Neural progenitor cell (in vitro differentiated cells): Measurements from ENCODE around the gene MYPOP. TPM values are rescaled to one million over a fixed set of nuclear protein-coding genes. Genes with fewer than 3 reads are reported as not detected.

Experiments used
- DNase-seq: peaks from one replicate; pipeline ENCODE4 v3.0.0-alpha.2; 2016; ENCODE audit warnings: low spot score
- H2AFZ ChIP-seq: fragments of 200-600 bp; sonication (generic); replicated peaks from 2 replicates; pipeline ENCODE4 v1.6.1; 2016; ENCODE audit warnings: antibody characterized with exemption
- H3F3A ChIP-seq: fragments of 200-600 bp; sonication (generic); 2 replicates; pipeline ENCODE4 v1.6.1; 2016; ENCODE audit warnings: antibody characterized with exemption, low read depth
- H3K27ac ChIP-seq: fragments of 200-600 bp; sonication (generic); 2 replicates; pipeline ENCODE4 v1.5.1; 2016; ENCODE audit warnings: mild to moderate bottlenecking
- H3K27me3 ChIP-seq: fragments of 200-600 bp; sonication (generic); 2 replicates; pipeline ENCODE4 v1.6.1; 2016; ENCODE audit warnings: mild to moderate bottlenecking, moderate library complexity
- H3K36me3 ChIP-seq: fragments of 200-600 bp; sonication (generic); 2 replicates; pipeline ENCODE4 v1.5.1; 2016
- H3K4me1 ChIP-seq: fragments of 200-600 bp; sonication (generic); 2 replicates; pipeline ENCODE4 v1.6.1; 2016; ENCODE audit warnings: mixed run types
- H3K4me2 ChIP-seq: fragments of 200-600 bp; sonication (generic); 2 replicates; pipeline ENCODE4 v1.6.1; 2016
- H3K4me3 ChIP-seq: fragments of 200-600 bp; sonication (generic); 2 replicates; pipeline ENCODE4 v1.5.1; 2016
- H3K79me2 ChIP-seq: fragments of 200-600 bp; sonication (generic); 2 replicates; pipeline ENCODE4 v1.6.1; 2016; ENCODE audit warnings: low read depth
- H3K9ac ChIP-seq: fragments of 200-600 bp; sonication (generic); 2 replicates; pipeline ENCODE4 v1.6.1; 2016
- H3K9me3 ChIP-seq: fragments of 200-600 bp; sonication (generic); 2 replicates; pipeline ENCODE4 v1.5.1; 2016; ENCODE audit warnings: low read depth
- H4K20me1 ChIP-seq: fragments of 200-600 bp; sonication (generic); 2 replicates; pipeline ENCODE4 v1.6.1; 2016; ENCODE audit warnings: low read depth
- H3K27ac Mint-ChIP-seq: 3 replicates; pipeline ENCODE4 v1.8.0; 2021; ENCODE audit warnings: mixed read lengths
- H3K27me3 Mint-ChIP-seq: 2 replicates; pipeline ENCODE4 v1.8.0; 2022; ENCODE audit warnings: low read depth, mild to moderate bottlenecking, inconsistent platforms, moderate library complexity, mixed read lengths; ENCODE audit not compliant: insufficient read depth
- H3K36me3 Mint-ChIP-seq: 3 replicates; pipeline ENCODE4 v1.8.0; 2021; ENCODE audit warnings: mixed read lengths
- H3K4me1 Mint-ChIP-seq: 3 replicates; pipeline ENCODE4 v1.8.0; 2021; ENCODE audit warnings: mixed read lengths
- H3K4me3 Mint-ChIP-seq: 3 replicates; pipeline ENCODE4 v1.8.0; 2021; ENCODE audit warnings: mild to moderate bottlenecking, moderate library complexity, mixed read lengths
- H3K9me3 Mint-ChIP-seq: 3 replicates; pipeline ENCODE4 v1.8.0; 2020; ENCODE audit warnings: mixed read lengths
- EZH2 ChIP-seq: fragments of 200-600 bp; sonication (generic); IDR thresholded peaks from 2 replicates; pipeline ENCODE4 v1.6.1; 2017; ENCODE audit warnings: antibody characterized with exemption, mild to moderate bottlenecking, moderate library complexity
- EZH2phosphoT487 ChIP-seq: fragments of 200-600 bp; sonication (generic); IDR thresholded peaks from 2 replicates; pipeline ENCODE4 v1.6.1; 2017; ENCODE audit warnings: antibody characterized with exemption
- total RNA-seq: library from RNA; depleted of rRNA; stranded (reverse); fragments of >200 nt; gene quantifications from 2 replicates; pipeline ENCODE4 v1.2.3, GENCODE V29; 2015; ENCODE audit warnings: low replicate concordance
- TF ChIP-seq, protein P1 (sequence below): fragments of 200-600 bp; sonication (generic); IDR thresholded peaks from 2 replicates; pipeline ENCODE4 v1.5.1; 2017; ENCODE audit warnings: antibody characterized with exemption, mild to moderate bottlenecking

The MYPOP gene
- total RNA-seq, 1 donor from 2014 or later: 0.07 TPM

DNA sequence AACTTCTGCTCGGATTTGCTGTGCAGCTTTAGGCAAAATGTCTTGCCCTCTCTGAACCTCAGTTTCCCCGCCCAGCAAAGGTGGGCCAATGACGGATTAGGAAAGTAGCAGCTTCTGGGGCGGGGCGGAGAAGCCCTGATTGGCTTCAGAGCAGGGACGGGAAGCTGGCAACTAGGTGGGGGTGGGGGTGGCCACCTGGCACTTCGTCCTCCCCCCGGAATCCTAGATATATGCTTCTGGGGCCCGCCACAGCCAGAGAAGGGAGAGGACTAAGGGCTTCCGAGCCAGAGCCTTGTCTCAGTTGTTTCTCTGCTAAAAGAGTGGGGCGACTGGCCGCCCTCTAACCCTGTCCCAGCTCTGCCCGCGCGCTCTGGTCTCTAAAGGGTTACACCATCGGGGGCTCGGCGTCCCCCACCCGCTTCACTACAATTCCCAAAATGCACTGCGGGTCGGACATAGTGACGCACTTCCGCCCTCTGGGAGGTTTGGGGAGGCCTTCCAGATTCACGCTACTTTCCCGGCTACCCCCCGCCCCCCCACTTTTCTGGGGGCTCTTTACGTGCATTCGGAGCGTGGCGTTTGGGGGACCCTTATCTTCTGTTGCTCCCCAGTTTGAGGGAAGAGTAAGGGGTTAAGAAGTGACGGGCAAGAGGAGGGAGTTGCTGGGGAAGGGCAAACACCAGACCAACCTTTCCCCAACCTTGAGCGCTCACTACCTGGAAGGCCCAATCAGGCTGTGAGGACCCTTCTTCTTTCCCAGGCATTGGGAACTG lies 15.8 kb downstream of the MYPOP start:
- H3K4me1 Mint-ChIP-seq: peaks cover 28% of the 10 kb centered on the region
- H3K4me3 Mint-ChIP-seq: peak overlapping the region; percentile 98

DNA sequence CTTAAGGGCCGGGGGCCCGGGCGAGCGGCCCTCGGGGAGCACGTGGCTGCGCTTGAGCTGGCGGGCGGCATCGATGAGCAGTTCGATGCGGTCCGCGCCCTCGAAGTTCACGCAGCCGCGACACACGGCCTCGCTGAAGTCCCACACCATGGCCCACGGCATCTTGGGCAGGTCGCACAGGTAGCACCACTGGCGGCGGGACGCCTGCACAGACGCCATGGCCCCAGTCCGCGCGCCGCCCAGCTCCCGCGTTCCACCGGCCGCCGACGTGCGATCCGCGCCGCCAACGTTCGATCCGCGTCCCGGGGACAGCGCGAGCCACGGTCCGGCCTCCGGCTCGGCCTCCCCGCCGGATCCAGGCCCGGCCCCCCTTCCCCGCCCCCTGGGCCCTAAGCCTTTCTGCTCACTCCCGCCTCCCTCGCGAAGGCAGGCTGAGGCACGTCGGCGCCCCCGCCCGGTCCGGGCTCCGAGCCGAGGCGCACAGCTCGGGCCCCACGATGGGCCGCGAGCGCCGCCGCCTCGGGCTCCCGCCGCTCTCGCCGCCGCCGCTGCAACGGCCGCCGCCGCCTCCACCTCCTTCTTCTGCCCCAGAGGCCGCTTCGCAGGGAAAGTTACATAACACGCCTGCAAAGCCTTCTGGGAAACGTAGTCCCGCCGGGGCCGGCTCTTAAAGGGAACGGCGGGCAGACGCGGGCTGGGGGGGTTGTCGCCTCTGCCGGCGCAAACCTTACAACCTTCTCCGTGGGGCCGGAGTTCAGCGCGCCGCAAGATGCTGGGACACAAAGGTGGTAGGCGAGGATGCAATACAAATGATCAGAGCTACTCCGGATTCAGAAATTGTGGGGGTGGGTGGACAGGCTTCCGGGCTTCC lies 16.6 kb downstream of the MYPOP start, which contains the start of gene IRF2BP1:
Gene IRF2BP1 (minus strand): TSS at position 586 of the 871 bp plus-strand sequence. CDS start 367 bp downstream, at position 219.
- Mint-ChIP-seq H3K4me3 (peak within 1 kb of the TSS; percentile 98), H3K27ac (peak within 1 kb of the TSS; percentile 97), H3K36me3 (peaks cover 8% of the 10 kb centered on the region), H3K27me3 (peaks cover 13% of the 10 kb centered on the region), H3K9me3 (no peaks in the 10 kb centered on the region), H3K4me1 (peaks cover 28% of the 10 kb centered on the region)
- no peaks in the 10 kb centered on the region for H3K27me3 ChIP-seq
- TF ChIP-seq, protein P1, sequence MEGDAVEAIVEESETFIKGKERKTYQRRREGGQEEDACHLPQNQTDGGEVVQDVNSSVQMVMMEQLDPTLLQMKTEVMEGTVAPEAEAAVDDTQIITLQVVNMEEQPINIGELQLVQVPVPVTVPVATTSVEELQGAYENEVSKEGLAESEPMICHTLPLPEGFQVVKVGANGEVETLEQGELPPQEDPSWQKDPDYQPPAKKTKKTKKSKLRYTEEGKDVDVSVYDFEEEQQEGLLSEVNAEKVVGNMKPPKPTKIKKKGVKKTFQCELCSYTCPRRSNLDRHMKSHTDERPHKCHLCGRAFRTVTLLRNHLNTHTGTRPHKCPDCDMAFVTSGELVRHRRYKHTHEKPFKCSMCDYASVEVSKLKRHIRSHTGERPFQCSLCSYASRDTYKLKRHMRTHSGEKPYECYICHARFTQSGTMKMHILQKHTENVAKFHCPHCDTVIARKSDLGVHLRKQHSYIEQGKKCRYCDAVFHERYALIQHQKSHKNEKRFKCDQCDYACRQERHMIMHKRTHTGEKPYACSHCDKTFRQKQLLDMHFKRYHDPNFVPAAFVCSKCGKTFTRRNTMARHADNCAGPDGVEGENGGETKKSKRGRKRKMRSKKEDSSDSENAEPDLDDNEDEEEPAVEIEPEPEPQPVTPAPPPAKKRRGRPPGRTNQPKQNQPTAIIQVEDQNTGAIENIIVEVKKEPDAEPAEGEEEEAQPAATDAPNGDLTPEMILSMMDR: peak; percentile 3
- TF ChIP-seq EZH2phosphoT487 (no peak), EZH2 (no peak)
- H4K20me1 ChIP-seq: peaks cover 27% of the 10 kb centered on the region
- peak within 1 kb of the TSS; percentile 89 for H2AFZ ChIP-seq
- H3K9ac ChIP-seq: peak within 1 kb of the TSS; percentile 76
- peak within 1 kb of the TSS; percentile 82 for H3K4me2 ChIP-seq
- peak; percentile 98 for DNase-seq
- H3K4me3 ChIP-seq: peak within 1 kb of the TSS; percentile 70
- H3K36me3 ChIP-seq: no peaks in the 10 kb centered on the region
- H3F3A ChIP-seq: peaks cover 44% of the 10 kb centered on the region
- peak within 1 kb of the TSS; percentile 67 for H3K27ac ChIP-seq
- H3K9me3 ChIP-seq: no peaks in the 10 kb centered on the region
- peaks cover 21% of the 10 kb centered on the region for H3K4me1 ChIP-seq
- H3K79me2 ChIP-seq: peaks cover 21% of the 10 kb centered on the region

More for the DNA sequence above, 15.8 kb downstream of the MYPOP start:
- H4K20me1 ChIP-seq: peaks cover 27% of the 10 kb centered on the region
- no peaks in the 10 kb centered on the region for H3K9me3 ChIP-seq
- H3K4me2 ChIP-seq: peak overlapping the region; percentile 82
- H3K27ac ChIP-seq: peak overlapping the region; percentile 67
- H2AFZ ChIP-seq: peak overlapping the region; percentile 89
- peaks cover 44% of the 10 kb centered on the region for H3F3A ChIP-seq
- peak overlapping the region; percentile 76 for H3K9ac ChIP-seq
- H3K79me2 ChIP-seq: peaks cover 21% of the 10 kb centered on the region
- peak overlapping the region; percentile 70 for H3K4me3 ChIP-seq
- H3K27me3 ChIP-seq: no peaks in the 10 kb centered on the region
- peaks cover 21% of the 10 kb centered on the region for H3K4me1 ChIP-seq
- Mint-ChIP-seq H3K27me3 (peaks cover 11% of the 10 kb centered on the region), H3K36me3 (peaks cover 8% of the 10 kb centered on the region), H3K9me3 (no peaks in the 10 kb centered on the region), H3K27ac (peak overlapping the region; percentile 97)
- TF ChIP-seq EZH2 (no peak), EZH2phosphoT487 (no peak)
- TF ChIP-seq, protein P1: no peak
- no peaks in the 10 kb centered on the region for H3K36me3 ChIP-seq
- DNase-seq: peak; percentile 97

DNA sequence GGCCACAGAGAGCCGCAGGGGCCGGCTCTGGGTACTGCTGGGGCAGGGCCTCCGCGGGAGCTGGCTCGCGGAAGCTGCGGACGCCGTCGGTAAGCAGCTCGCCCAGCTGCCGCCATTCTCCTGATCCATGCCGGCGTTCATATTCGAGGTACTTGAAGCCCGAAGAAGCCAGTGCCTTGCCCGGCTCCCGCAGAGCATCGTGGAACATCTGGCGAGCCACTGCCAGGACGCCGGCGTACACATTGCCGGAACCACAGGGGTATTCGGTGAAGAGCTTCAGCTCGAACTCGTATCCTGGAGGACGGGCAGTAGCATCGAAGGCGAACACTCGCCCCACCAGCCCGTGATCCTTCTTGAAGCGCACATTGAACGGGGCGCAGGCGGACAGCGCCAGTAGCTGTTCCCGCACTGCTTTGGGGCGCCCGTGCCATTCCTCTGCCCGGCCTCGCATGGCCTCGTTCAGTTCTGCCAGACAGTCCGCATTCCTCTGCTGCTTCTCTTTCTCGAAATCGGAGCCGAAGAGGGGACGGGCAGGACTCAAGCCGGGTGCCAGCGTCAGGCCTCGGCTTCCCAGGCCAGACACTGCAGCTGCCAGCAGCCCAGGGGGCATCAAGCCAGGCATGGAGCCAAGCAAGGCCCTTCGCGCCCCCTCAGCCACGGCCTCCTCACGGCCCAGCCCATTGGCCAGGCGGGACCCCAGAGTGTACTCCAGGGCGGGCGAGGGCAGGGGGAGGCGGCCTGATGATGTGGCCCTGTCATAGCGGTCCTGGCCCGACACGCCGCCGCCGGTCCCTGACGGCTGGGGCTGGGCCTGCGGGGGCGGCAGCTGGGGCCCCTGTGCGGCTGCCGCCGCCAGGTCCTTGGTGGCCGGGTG lies 17.5 kb downstream of the MYPOP start:
- peaks cover 27% of the 10 kb centered on the region for H4K20me1 ChIP-seq
- H3F3A ChIP-seq: peaks cover 44% of the 10 kb centered on the region
- peak; percentile 32 for DNase-seq
- peak overlapping the region; percentile 70 for H3K4me3 ChIP-seq
- Mint-ChIP-seq H3K4me1 (peaks cover 31% of the 10 kb centered on the region), H3K4me3 (peak overlapping the region; percentile 79), H3K27me3 (peaks cover 12% of the 10 kb centered on the region), H3K36me3 (peaks cover 4% of the 10 kb centered on the region), H3K27ac (no peak overlapping the region), H3K9me3 (no peaks in the 10 kb centered on the region)
- no peaks in the 10 kb centered on the region for H3K9me3 ChIP-seq
- peak overlapping the region; percentile 60 for H3K9ac ChIP-seq
- TF ChIP-seq, protein P1: no peak
- TF ChIP-seq EZH2 (no peak), EZH2phosphoT487 (no peak)
- peaks cover 21% of the 10 kb centered on the region for H3K4me1 ChIP-seq
- no peaks in the 10 kb centered on the region for H3K36me3 ChIP-seq
- H3K4me2 ChIP-seq: peak overlapping the region; percentile 82
- H3K27ac ChIP-seq: no peak overlapping the region
- peaks cover 21% of the 10 kb centered on the region for H3K79me2 ChIP-seq
- no peaks in the 10 kb centered on the region for H3K27me3 ChIP-seq
- H2AFZ ChIP-seq: no peak overlapping the region
